ENCODE data around the gene ASPSCR1. TPM values are rescaled to one million over a fixed set of nuclear protein-coding genes. Genes with fewer than 3 reads are reported as not detected.

ASPSCR1 gene
- total and polyA plus RNA-seq, 2 of the 13 experiments (the other 11 are each of a cell fraction or from before 2014, with no cell fraction given) = 274 to 314 TPM

DNA sequence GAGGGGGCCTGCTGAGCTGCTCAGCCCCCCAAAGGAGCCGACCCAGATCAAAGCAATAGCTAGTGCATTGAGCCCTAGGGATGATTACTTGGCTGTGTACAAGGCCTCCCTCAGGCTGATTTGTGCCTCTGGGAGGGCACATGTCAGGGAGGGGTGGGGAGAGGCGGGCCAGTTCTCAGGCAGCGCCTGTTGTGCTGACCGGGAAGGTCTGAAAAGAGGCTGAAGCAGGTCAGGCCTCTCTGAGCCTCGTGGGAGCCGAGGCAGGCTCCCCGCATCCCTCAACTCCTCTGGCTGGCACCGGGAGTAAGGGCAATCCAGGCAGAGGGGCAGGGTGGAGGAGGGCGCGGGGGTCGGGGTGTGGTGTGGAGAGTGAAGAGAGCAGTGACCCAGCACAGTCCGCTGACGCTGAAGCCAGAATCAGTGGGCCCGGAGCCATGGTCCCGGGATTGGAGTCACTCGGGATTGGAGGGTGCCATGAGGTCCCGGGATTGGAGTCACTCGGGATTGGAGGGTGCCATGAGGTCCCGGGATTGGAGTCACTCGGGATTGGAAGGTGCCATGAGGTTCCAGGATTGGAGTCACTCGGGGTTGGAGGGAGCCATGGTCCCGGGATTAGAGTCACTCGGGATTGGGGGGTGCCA, 57.1 kb downstream of the ASPSCR1 start (continued):
- TF ChIP-seq PRDM15 (CRISPR knock-in tag; IDR thresholded peaks at IDR 0.05) = peak; percentile 83
- peak in 1 of 2 experiments; percentile 30; a peak in 1 of 4 replicates for TF ChIP-seq POLR2A (IDR thresholded peaks at IDR 0.05; ENCODE audit: insufficient read depth in 1 of 2, low read depth in 2 of 2, low read length in 2 of 2)
- no peak for TF ChIP-seq FOXA1 (IDR thresholded peaks at IDR 0.05)
- TF ChIP-seq FOXA1 (CRISPR knock-in tag; IDR thresholded peaks at IDR 0.05) = 0 out of 2 replicates have a peak, but pooled peaks have one; percentile 14
- 0 out of 2 replicates have a peak, but pooled peaks have one; percentile 27 for TF ChIP-seq PAF1 (CRISPR knock-in tag; IDR thresholded peaks at IDR 0.05)
- peak; percentile 96 for TF ChIP-seq AGO2 (optimal IDR thresholded peaks at IDR 0.05; ENCODE audit: low read depth, low read length)
- TF ChIP-seq PLRG1 (conservative IDR thresholded peaks at IDR 0.05) = no peak
- TF ChIP-seq PAWR (CRISPR knock-in tag; IDR thresholded peaks at IDR 0.05; ENCODE audit: borderline replicate concordance) = no peak

GRCh38 chr17:82035488-82035887, 58.1 kb downstream of the ASPSCR1 start:
- no peak overlapping the region for H3K27ac ChIP-seq (ENCODE audit: extremely low read length, insufficient read depth, low read length)
- H3K79me2 ChIP-seq (ENCODE audit: insufficient read depth, low read length) = peaks cover 13% of the 10 kb centered on the region
- peak overlapping the region; percentile 95; the same call in 1 of the 2 replicates for H3K4me2 ChIP-seq (ENCODE audit: low read depth, low read length)
- ChIA-PET POLR2A (interaction anchor here (1.1 to 6.2 kb wide), 3 partner anchors 13 to 76 kb away, joined by 3 to 112 read pairs (median 3); partner anchors contain the start of genes CENPX, FASN and LRRC45), CTCF (ENCODE audit: low intra/inter-chr PET ratio, low total read pairs) (no interaction called here)
- H3K9me3 ChIP-seq (ENCODE audit: low read length) = no peaks in the 10 kb centered on the region
- DNase-seq (ENCODE audit: low spot score) = no peak
- H3K4me3 ChIP-seq (replicated peaks in 1 of 3; ENCODE audit: insufficient read depth in 1 of 3, low read depth in 2 of 3, low read length in 3 of 3) = peak overlapping the region in 2 of 3 experiments; percentile 93 to 98; a peak in 2 of 6 replicates
- BruUV-seq (replicated peaks) = no TSS peak
- H3K27me3 ChIP-seq (ENCODE audit: control insufficient read depth in 1 of 2, insufficient read depth in 2 of 2, low read length in 2 of 2) = no peaks in the 10 kb centered on the region
- ATAC-seq = no peak
- TF ChIP-seq SP1 (IDR thresholded peaks at IDR 0.05) = no peak
- TF ChIP-seq SP1 (CRISPR knock-in tag; IDR thresholded peaks at IDR 0.05) = 0 out of 2 replicates have a peak, but pooled peaks have one; percentile 3
- no peak for TF ChIP-seq GTF2F1 (IDR thresholded peaks at IDR 0.05; ENCODE audit: low read length)
- TF ChIP-seq ETV6 (CRISPR knock-in tag; conservative IDR thresholded peaks at IDR 0.05) = no peak
- FAIRE-seq = no peak
- H3K4me1 ChIP-seq (ENCODE audit: insufficient read depth, low read length) = peaks cover 48% of the 10 kb centered on the region
- H2AFZ ChIP-seq (ENCODE audit: low read length) = no peak overlapping the region
- in situ Hi-C loops (cut with HindIII; ENCODE audit: extremely low pct_ligation_motif_present, low pct_unique_long_range_greater_than_20kb) (loop anchor here (5.0 kb wide), 1 partner anchor 122 kb away; no protein-coding TSS in a partner anchor), intact Hi-C loops (cut with micrococcal nuclease; ENCODE audit: unreplicated experiment) (loop anchor here (5.0 kb wide), 1 partner anchor 117 kb away; no protein-coding TSS in a partner anchor)
- 84% methylated on average over 8 of the region's 8 CpGs for WGBS (ENCODE audit: low lambda C conversion rate)
- peaks cover 7 to 12% of the 10 kb centered on the region in 2 experiments for H3K36me3 ChIP-seq (replicated peaks in 1 of 2; ENCODE audit: control insufficient read depth in 1 of 2, insufficient read depth in 2 of 2, low read length in 2 of 2)
- peaks cover 20% of the 10 kb centered on the region for H4K20me1 ChIP-seq (ENCODE audit: insufficient read depth, low read length)
- peak overlapping the region; percentile 91; the same call in 1 of the 2 replicates for H3K9ac ChIP-seq (ENCODE audit: insufficient read depth, low read depth, low read length)
